Kidney glomerular epithelial cell (primary cell): ENCODE data around the gene RASA3.
"Not testable (repeated sequence)": the region's sequence is repeated elsewhere in the genome, so short reads cannot be mapped to it uniquely, and the experiment has no call there.

Experiments used
- DNase-seq: peaks from one replicate; lab custom pipeline; 2025; lab: John Stamatoyannopoulos, UW

RASA3 gene

GRCh38 chr13:114020134-114020533 is 112.3 kb downstream of the RASA3 start:
- not testable (repeated sequence) for DNase-seq

DNA sequence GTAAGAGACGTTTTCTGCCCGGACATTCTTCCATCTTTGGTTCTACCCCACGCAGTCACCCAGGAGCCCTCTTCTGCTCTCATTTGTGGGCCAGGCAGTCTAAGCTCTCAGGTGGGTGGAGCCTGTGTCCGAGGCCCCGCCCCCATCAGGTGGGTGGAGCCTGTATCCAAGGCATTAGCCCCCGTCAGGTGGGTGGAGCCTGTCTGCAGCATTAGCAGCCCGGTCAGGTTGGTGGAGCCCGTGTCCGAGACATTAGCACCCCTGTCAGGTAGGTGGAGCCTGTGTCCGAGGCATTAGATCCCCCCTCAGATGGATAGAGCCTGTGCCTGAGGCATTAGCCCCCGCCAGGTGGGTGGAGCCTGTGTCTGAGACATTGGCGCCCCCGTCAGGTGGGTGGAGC is 113.1 kb downstream of the RASA3 start:
- DNase-seq, result no peak

GRCh38 chr13:114018461-114019055 is 113.9 kb downstream of the RASA3 start:
- DNase-seq, result no peak

- no peak for DNase-seq
Measured at GRCh38 chr13:114017966-114018365, 114.5 kb downstream of the RASA3 start.

DNA sequence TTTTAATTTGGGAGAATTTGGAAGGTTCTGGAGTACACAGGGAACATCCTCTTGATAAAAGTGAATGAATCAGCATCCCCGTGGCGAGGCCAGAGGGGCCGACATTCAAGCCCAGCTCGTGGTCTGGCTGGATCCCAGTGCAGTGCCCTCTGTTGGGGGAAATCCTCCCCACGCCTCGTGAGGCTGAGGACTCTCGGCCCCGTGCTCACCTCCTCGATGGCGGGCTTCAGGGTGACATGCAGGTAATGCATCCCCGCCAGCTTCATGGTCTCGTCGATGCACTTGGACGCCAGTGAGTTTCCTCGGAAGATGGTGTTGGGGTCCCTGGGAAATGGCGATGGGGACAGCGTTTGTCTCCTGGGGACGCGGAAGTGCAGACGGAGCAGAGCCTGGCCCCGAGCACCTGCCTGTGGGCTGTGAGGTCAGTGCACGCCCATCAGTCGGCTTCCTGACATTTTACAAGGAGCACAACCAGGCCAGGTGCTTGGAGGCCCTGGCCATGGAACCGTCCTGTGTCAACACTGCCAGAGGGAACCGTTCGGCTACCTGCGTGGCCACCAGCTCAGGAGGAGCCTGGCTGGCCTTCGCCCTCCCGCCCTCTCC is 115.3 kb downstream of the RASA3 start:
- no peak for DNase-seq

- no peak for DNase-seq
Measured at GRCh38 chr13:114016321-114017027, 115.9 kb downstream of the RASA3 start.

GRCh38 chr13:114015969-114016295 is 116.5 kb downstream of the RASA3 start:
- DNase-seq, result no peak

DNA sequence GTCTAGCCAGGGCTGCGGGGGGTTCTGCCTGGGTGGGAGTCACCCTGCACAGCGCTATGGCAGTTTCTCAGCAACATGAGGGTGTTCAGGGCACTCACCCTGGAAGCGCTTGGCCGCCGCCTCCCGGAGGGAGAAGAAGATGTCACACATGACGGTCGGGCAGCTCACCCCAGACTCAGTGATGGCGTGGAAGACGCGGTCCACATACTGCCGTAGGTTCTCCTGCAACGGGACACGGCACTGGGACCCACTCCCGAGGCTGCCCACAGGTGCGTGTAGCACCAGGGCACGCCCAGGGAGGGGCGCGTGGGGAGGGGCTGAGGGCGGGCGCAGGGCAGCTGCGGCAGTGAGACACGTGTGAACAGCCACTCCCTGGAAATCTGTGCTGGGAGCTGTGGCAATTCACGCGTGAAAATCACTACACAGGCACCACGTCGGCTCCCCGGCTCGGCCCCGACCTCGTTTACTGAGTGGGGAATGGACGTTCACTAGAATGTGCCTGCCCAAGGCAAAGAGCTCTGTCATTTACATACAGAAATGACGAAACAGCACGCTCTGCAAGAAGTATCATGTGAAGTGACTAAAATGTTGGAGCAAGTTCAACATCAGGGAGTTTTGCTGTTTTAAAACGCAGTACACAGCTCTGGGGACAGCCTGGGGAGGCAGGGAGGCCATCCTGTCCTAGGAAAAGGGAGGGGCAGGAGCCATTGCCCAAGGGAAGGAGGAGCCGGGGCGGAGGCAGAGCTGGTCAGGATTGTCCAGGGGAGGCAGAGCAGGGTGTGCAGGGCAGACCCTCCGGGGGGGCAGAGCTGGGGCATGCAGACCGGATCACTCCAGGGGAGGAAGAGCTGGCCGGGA is 117.1 kb downstream of the RASA3 start:
- no peak for DNase-seq

DNA sequence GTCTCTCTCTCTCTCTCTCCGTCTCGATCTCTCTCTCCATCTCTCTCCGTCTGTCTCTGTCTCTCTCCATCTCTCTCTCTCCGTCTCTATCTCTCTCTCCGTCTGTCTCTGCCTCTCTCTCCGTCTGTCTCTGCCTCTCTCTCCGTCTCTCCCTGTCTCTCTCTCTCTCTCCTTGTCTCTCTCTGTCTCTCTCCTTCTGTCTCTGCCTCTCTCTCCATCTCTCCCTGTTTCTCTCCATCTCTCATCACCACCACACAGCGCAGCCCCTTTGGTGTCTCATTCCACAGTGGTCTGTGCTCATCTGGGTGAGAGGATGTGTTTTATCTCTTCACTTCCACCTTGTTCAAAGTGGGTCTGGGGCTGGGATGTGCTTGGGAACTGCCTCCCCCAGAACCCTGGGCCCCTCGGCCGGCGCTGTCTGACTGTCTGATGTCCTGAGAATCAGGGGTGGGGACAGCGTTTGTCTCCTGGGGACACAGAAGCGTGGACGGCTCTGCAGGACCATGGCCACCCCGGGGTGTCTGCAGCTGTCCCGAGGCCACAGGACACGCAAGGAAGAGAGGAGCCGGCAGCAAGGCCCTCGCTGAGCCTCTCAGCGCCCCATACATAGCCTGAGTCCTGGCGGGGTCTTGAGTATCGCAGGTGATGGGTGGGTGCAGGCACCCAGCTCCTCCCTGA is 118.3 kb downstream of the RASA3 start:
- no peak for DNase-seq

DNA sequence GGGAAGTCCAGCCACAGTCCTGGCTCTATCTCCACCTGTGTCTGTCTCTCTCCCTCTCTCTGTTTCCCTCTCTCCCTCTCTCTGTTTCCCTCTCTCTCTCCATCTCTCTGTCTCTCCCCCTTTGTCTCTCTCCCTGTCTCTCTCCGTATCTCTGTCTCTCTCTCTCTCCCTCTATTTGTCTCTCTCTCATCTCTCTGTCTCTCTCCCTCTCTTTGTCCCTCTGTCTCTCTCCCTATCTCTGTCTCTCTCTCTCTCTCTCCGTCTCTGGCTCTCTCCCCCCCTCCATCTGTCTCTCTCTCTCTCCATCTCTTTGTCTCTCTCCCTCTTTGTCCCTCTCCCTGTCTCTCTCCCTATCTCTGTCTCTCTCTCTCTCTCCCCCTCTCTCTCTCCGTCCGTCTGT is 119.1 kb downstream of the RASA3 start:
- DNase-seq, result no peak

GRCh38 chr13:114012921-114013320 is 119.5 kb downstream of the RASA3 start:
- DNase-seq, result no peak

GRCh38 chr13:114012141-114012540 is 120.3 kb downstream of the RASA3 start:
- DNase-seq, result no peak

DNA sequence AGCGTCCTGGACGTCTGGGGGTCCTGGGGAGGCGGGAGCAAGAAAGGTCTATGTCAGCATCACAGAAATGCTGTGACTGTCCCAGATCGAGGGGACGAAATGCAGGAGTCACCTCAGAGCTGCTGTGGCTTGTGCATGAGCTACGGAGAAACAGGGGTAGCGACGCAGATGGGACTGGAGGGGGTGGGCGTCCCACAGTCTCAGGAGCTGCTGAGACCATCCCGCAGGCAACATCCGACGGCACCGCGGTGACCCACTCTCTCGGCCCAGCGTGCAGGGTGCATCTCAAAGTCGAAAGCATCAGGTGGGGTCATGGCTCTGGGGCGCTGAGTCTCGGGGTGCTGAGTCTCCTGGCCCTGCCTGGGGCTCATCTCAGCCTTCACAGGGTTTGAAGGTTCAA is 121.2 kb downstream of the RASA3 start:
- no peak for DNase-seq

- no peak for DNase-seq
Measured at GRCh38 chr13:114010401-114011101, 121.9 kb downstream of the RASA3 start.

- DNase-seq, result no peak
Measured at GRCh38 chr13:114009590-114010400, 122.6 kb downstream of the RASA3 start.

DNA sequence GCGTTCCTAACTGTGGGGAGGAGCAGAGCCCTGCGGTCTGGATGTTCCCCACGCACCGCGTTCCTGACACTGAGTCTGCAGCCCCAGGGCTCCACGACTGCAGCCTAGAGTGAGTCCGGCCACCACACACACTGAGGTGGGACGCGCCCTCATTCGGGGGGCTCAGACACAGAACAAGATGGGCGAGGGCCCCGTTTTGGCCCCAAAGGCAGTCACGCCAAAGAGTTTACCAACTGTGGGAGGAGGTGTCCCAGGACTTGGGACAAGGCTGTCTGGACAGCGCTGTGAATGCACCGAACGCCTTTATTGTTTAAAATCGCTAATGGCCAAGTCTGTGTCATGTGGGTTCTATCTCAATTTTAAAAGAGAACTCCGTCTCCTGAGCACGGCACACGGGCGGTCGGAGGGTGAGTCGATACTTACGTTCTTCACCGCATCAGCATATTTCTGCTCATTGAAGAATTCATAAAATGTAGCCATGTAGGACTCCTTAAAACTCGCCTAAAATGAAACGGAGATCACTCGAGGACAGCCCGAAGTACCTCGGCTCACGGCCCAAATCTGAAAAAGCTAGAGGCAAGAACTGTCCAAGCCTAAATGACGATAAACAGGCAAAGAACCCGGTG is 123.3 kb downstream of the RASA3 start:
- DNase-seq, result no peak

DNA sequence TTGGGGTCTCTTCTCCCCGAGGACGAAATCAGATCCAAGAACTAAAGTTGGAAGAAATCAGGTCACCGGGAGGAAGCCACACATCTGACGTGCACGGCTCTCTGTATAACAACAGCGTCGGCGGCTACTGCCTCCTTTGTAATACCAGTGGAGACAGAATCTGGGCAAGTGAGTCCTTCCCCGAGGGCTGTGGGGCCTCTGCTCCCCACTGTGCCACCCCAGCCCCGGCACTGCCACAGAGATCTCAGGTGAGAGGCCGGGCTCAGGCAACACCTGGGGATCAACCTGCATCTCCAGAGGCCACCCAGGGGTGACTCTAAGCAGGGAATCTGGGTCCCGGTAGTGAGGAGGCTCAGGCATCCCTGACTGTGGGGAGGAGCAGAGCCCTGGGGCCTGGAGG is 124.9 kb downstream of the RASA3 start:
- no peak for DNase-seq

GRCh38 chr13:114005206-114005724 is 127.2 kb downstream of the RASA3 start:
- DNase-seq, result no peak

- DNase-seq, result no peak
Measured at GRCh38 chr13:114004420-114005205, 127.8 kb downstream of the RASA3 start.
